Urinary bladder (tissue), 4 donors: ENCODE results near the gene TMEM151A. TPM values are rescaled to one million over a fixed set of nuclear protein-coding genes. Genes with fewer than 3 reads are reported as not detected.
"Not testable (repeated sequence)": the region's sequence is repeated elsewhere in the genome, so short reads cannot be mapped to it uniquely, and the experiment has no call there.

Experiments
- DNase-seq: peaks from one replicate; pipeline ENCODE4 v3.0.0-alpha.2; 2015; ENCODE audit errors: extremely low spot score
- H3K27ac ChIP-seq: one replicate; pipeline ENCODE4 v1.5.1; 2013; ENCODE audit warnings: low read depth, mild to moderate bottlenecking, moderate library complexity
- H3K36me3 ChIP-seq: one replicate; pipeline ENCODE4 v1.6.1; 2013; ENCODE audit warnings: mild to moderate bottlenecking, moderate library complexity; ENCODE audit not compliant: insufficient read depth
- H3K4me1 ChIP-seq: one replicate; pipeline ENCODE4 v1.6.1; 2013; ENCODE audit warnings: mild to moderate bottlenecking, moderate library complexity; ENCODE audit not compliant: insufficient read depth
- H3K4me3 ChIP-seq: one replicate; pipeline ENCODE4 v1.5.1; 2013; ENCODE audit warnings: low read depth, low read length
- WGBS: extraction: QIAGEN DNeasy Blood & Tissue Kit; methylation state at CpG from one replicate; pipeline ENCODE4 v1.1.7; 2013; 5-methylcytosine and 5-hydroxymethylcytosine counted together
- polyA plus RNA-seq: library from polyadenylated mRNA; stranded (reverse); fragments of 200-250 nt; gene quantifications from one replicate; pipeline ENCODE4 v1.2.3, GENCODE V29; 2013
- total RNA-seq: library from RNA; depleted of rRNA; stranded (reverse); fragments of >200 nt; gene quantifications from one replicate; pipeline ENCODE4 v1.2.3, GENCODE V29; 2014
- donor health status: healthy with polysubstance abuse.
- donor health status: healthy.

Gene TMEM151A
- total RNA-seq (0.32 TPM), polyA plus RNA-seq (0.15 TPM)

GRCh38 chr11:66291706-66292542 is at the start of gene TMEM151A:
Gene TMEM151A, plus strand, starts transcription at chr11:66291894. Its CDS starts 120 bp downstream, at chr11:66292014.
- WGBS: 3% methylated on average over 95 of the region's 95 CpGs
- Histone ChIP-seq H3K4me3 (peak within 1 kb of the TSS; percentile 31), H3K36me3 (no peaks in the 10 kb centered on the region), H3K27ac (no peak within 1 kb of the TSS), H3K4me1 (no peaks in the 10 kb centered on the region)
- no peak for DNase-seq

- Histone ChIP-seq H3K4me1 (no peaks in the 10 kb centered on the region), H3K27ac (no peak overlapping the region), H3K36me3 (peaks cover 2% of the 10 kb centered on the region), H3K4me3 (no peak overlapping the region)
- DNase-seq: no peak
- 81% methylated on average over 14 of the region's 14 CpGs for WGBS
Observed at GRCh38 chr11:66242095-66242765, 49.5 kb upstream of the TMEM151A start.

GRCh38 chr11:66243782-66244535 is 47.7 kb upstream of the TMEM151A start:
- no peak for DNase-seq
- Histone ChIP-seq H3K36me3 (peaks cover 2% of the 10 kb centered on the region), H3K27ac (no peak overlapping the region), H3K4me1 (no peaks in the 10 kb centered on the region), H3K4me3 (no peak overlapping the region)
- WGBS: 70% methylated on average over 13 of the region's 13 CpGs

GRCh38 chr11:66247295-66247694 is 44.4 kb upstream of the TMEM151A start:
- Histone ChIP-seq H3K36me3 (peaks cover 2% of the 10 kb centered on the region), H3K27ac (no peak overlapping the region), H3K4me1 (no peaks in the 10 kb centered on the region), H3K4me3 (no peak overlapping the region)
- 95% methylated on average over 4 of the region's 4 CpGs for WGBS
- no peak for DNase-seq

GRCh38 chr11:66247801-66248200 is 43.9 kb upstream of the TMEM151A start:
- no peak for DNase-seq
- peaks cover 2% of the 10 kb centered on the region for H3K36me3 ChIP-seq
- WGBS: 87% methylated on average over 3 of the region's 3 CpGs
- H3K27ac ChIP-seq: no peak overlapping the region
- no peak overlapping the region for H3K4me3 ChIP-seq
- H3K4me1 ChIP-seq: no peaks in the 10 kb centered on the region

- WGBS: 91% methylated on average over 6 of the region's 6 CpGs
- no peaks in the 10 kb centered on the region for H3K36me3 ChIP-seq
- no peaks in the 10 kb centered on the region for H3K4me1 ChIP-seq
- no peak overlapping the region for H3K27ac ChIP-seq
- DNase-seq: no peak
- no peak overlapping the region for H3K4me3 ChIP-seq
Observed at GRCh38 chr11:66248903-66249302, 42.8 kb upstream of the TMEM151A start.

GRCh38 chr11:66251809-66252208 is 39.9 kb upstream of the TMEM151A start:
- Histone ChIP-seq H3K36me3 (no peaks in the 10 kb centered on the region), H3K4me3 (no peak overlapping the region), H3K4me1 (no peaks in the 10 kb centered on the region), H3K27ac (no peak overlapping the region)
- WGBS: 68% methylated on average over 7 of the region's 7 CpGs
- no peak for DNase-seq

GRCh38 chr11:66253081-66253480 is 38.6 kb upstream of the TMEM151A start:
- not testable (repeated sequence) for H3K4me1 ChIP-seq, H3K4me3 ChIP-seq, DNase-seq, H3K36me3 ChIP-seq, H3K27ac ChIP-seq
- 72% methylated on average over 6 of the region's 6 CpGs for WGBS

GRCh38 chr11:66258473-66258893 is 33.2 kb upstream of the TMEM151A start:
- peak overlapping the region; percentile 90 for H3K4me3 ChIP-seq
- no peaks in the 10 kb centered on the region for H3K36me3 ChIP-seq
- 4% methylated on average over 28 of the region's 28 CpGs for WGBS
- H3K4me1 ChIP-seq: no peaks in the 10 kb centered on the region
- peak overlapping the region; percentile 51 for H3K27ac ChIP-seq
- no peak for DNase-seq

- no peak for DNase-seq
- WGBS: 99% methylated on average over 2 of the region's 2 CpGs
- H3K4me3 ChIP-seq: no peak overlapping the region
- no peak overlapping the region for H3K27ac ChIP-seq
- no peaks in the 10 kb centered on the region for H3K36me3 ChIP-seq
- H3K4me1 ChIP-seq: no peaks in the 10 kb centered on the region
Observed at GRCh38 chr11:66259225-66259624, 32.5 kb upstream of the TMEM151A start.

- DNase-seq: no peak
- Histone ChIP-seq H3K4me3 (no peak overlapping the region), H3K4me1 (no peaks in the 10 kb centered on the region), H3K27ac (no peak overlapping the region), H3K36me3 (no peaks in the 10 kb centered on the region)
- WGBS: 90% methylated on average over 4 of the region's 4 CpGs
Observed at GRCh38 chr11:66259956-66260355, 31.7 kb upstream of the TMEM151A start.

GRCh38 chr11:66261578-66261977 is 30.1 kb upstream of the TMEM151A start:
- no peaks in the 10 kb centered on the region for H3K36me3 ChIP-seq
- H3K4me3 ChIP-seq: no peak overlapping the region
- 90% methylated on average over 16 of the region's 16 CpGs for WGBS

GRCh38 chr11:66262191-66262590 is 29.5 kb upstream of the TMEM151A start:
- Histone ChIP-seq H3K27ac (no peak overlapping the region), H3K4me3 (no peak overlapping the region), H3K4me1 (no peaks in the 10 kb centered on the region), H3K36me3 (no peaks in the 10 kb centered on the region)
- DNase-seq: no peak
- 91% methylated on average over 5 of the region's 5 CpGs for WGBS

More at GRCh38 chr11:66261578-66261977, 30.1 kb upstream of the TMEM151A start:
- Histone ChIP-seq H3K27ac (no peak overlapping the region), H3K4me1 (no peaks in the 10 kb centered on the region)
- no peak for DNase-seq
